ENCODE measurements around the gene KANSL3. TPM values are rescaled to one million over a fixed set of nuclear protein-coding genes. Genes with fewer than 3 reads are reported as not detected.
A peak's percentile ranks its signal among the peaks of the same experiment; 100 is the strongest.

KANSL3 gene
- total RNA-seq, 6 donors from 2014 or later, result 41.3 to 133 (median 53.0) TPM

GRCh38 chr2:96683972-96684820, 46.1 kb upstream of the KANSL3 start:
- Histone ChIP-seq H3K27ac (no peak overlapping the region), H3K4me3 (no peak overlapping the region), H3K27me3 (no peaks in the 10 kb centered on the region), H3K36me3 (no peaks in the 10 kb centered on the region), H3K9me3 (no peaks in the 10 kb centered on the region), H3K4me1 (peaks cover 0 to 14% (median 11%) of the 10 kb centered on the region in 4 donors)
- TF ChIP-seq EP300 (IDR thresholded peaks at IDR 0.05) (no peak), POLR2A (IDR thresholded peaks at IDR 0.05) (no peak)
- 93 to 95% methylated on average over 11 to 13 of the region's 13 CpGs for WGBS, 2 donors
- no peak for DNase-seq
- ATAC-seq (ENCODE audit: low FRiP score in 2 of 2), result no peak

- TF ChIP-seq CTCF (IDR thresholded peaks at IDR 0.05) (no peak), POLR2A (IDR thresholded peaks at IDR 0.05) (no peak), EP300 (IDR thresholded peaks at IDR 0.05) (no peak), POLR2AphosphoS5 (IDR thresholded peaks at IDR 0.05) (no peak)
- Histone ChIP-seq H3K36me3 (no peaks in the 10 kb centered on the region), H3K4me1 (peaks cover 0 to 14% (median 11%) of the 10 kb centered on the region in 4 donors), H3K27ac (no peak overlapping the region), H3K4me3 (no peak overlapping the region), H3K9me3 (no peaks in the 10 kb centered on the region), H3K27me3 (no peaks in the 10 kb centered on the region)
- no peak for DNase-seq
- no peak for ATAC-seq (ENCODE audit: low FRiP score in 2 of 2)
- 88 to 98% methylated on average over 5 of the region's 5 CpGs for WGBS, 2 donors
Measured at GRCh38 chr2:96683307-96683706, 45.2 kb upstream of the KANSL3 start.

- H3K27ac ChIP-seq, result no peak overlapping the region
- no peaks in the 10 kb centered on the region for H3K36me3 ChIP-seq
- 94 to 95% methylated on average over 4 of the region's 4 CpGs for WGBS, 2 donors
- peaks cover 0 to 14% (median 11%) of the 10 kb centered on the region in 4 donors for H3K4me1 ChIP-seq
- no peak for DNase-seq
- TF ChIP-seq POLR2A (IDR thresholded peaks at IDR 0.05), result no peak
- H3K27me3 ChIP-seq, result no peaks in the 10 kb centered on the region
- ATAC-seq (ENCODE audit: low FRiP score in 2 of 2), result no peak
- no peak overlapping the region for H3K4me3 ChIP-seq
- H3K9me3 ChIP-seq, result no peaks in the 10 kb centered on the region
Measured at GRCh38 chr2:96681540-96681939, 43.4 kb upstream of the KANSL3 start.

GRCh38 chr2:96680561-96681141, 42.5 kb upstream of the KANSL3 start:
- H3K27me3 ChIP-seq, result no peaks in the 10 kb centered on the region
- WGBS, 2 donors, result 68 to 70% methylated on average over 5 of the region's 5 CpGs
- DNase-seq (no peak), ATAC-seq (ENCODE audit: low FRiP score in 2 of 2) (peak; percentile 23 to 51)
- H3K4me3 ChIP-seq, result no peak overlapping the region
- no peaks in the 10 kb centered on the region for H3K36me3 ChIP-seq
- TF ChIP-seq CTCF (IDR thresholded peaks at IDR 0.05) (no peak), EP300 (IDR thresholded peaks at IDR 0.05) (no peak), POLR2A (IDR thresholded peaks at IDR 0.05) (no peak), POLR2AphosphoS5 (IDR thresholded peaks at IDR 0.05) (no peak)
- no peaks in the 10 kb centered on the region for H3K9me3 ChIP-seq
- peaks cover 0 to 13% (median 6%) of the 10 kb centered on the region in 4 donors for H3K4me1 ChIP-seq
- H3K27ac ChIP-seq, result peak overlapping the region in 1 of 4 donors; percentile 14

- Histone ChIP-seq H3K36me3 (no peaks in the 10 kb centered on the region), H3K4me3 (no peak overlapping the region), H3K9me3 (no peaks in the 10 kb centered on the region), H3K27me3 (no peaks in the 10 kb centered on the region), H3K4me1 (peaks cover 0 to 6% (median 0%) of the 10 kb centered on the region in 4 donors), H3K27ac (peak overlapping the region in 3 of 4 donors; percentile 14 to 44 (median 16))
- DNase-seq, result peak in 1 of 2 donors; percentile 45
- ATAC-seq (ENCODE audit: low FRiP score in 2 of 2), result peak in 1 of 2 donors; percentile 24
- WGBS, 2 donors, result 33 to 37% methylated on average over 9 of the region's 9 CpGs
- no peak for TF ChIP-seq POLR2A (IDR thresholded peaks at IDR 0.05)
- no peak for TF ChIP-seq POLR2AphosphoS5 (IDR thresholded peaks at IDR 0.05)
- TF ChIP-seq CTCF (IDR thresholded peaks at IDR 0.05), result no peak
- no peak for TF ChIP-seq EP300 (IDR thresholded peaks at IDR 0.05)
Measured at GRCh38 chr2:96679848-96680247, 41.7 kb upstream of the KANSL3 start.
